CD4-positive, alpha-beta T cell treated with Interleukin-12 subunit alpha and Interleukin-12 subunit beta, for 1 hour (primary cell): Measurements from ENCODE around the gene CORIN.
"Not testable (repeated sequence)": the region's sequence is repeated elsewhere in the genome, so short reads cannot be mapped to it uniquely, and the experiment has no call there.

Experiments
- DNase-seq: peaks from one replicate; pipeline ENCODE4 v3.0.0-alpha.2; 2020

Gene CORIN

GRCh38 chr4:47719576-47719975 lies 118.3 kb downstream of the CORIN start:
- DNase-seq = no peak

DNA sequence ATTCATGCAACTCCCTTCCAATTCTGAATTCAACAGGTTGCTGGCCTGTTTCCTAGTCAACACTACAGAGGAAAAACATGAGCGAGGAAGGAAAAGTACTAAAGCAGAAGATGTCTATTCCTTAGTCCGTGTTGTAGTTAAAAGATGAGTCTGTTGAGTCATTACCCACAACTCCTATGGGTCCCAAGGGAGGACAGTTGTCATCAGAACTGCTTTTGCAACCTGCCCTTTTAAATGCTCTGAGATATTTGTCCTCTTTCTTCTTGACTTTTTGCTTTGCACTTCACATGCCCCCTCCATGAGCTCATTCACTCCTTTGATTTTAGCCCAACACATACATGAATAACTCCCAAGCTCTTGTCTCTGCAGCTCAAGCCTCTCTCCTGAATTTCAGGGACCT lies 119.2 kb downstream of the CORIN start:
- no peak for DNase-seq

DNA sequence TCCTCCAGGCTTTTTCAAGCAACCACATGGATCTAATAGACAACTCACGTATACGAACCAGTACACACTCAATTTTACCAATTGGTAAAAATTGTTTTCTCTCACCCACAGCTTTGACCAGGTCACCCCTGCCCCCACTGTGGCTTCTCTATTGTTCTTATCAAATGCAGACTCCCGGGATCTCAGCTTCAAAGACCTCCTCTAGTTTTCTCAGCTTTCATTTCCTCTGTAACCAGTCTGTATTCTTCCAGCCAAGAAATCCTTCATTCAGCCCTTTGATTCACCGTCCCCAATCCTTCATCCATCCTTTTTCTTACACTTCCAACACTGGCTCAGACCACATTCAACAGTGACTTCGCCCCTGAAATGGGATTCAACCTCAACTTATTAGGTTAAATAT lies 120.7 kb downstream of the CORIN start:
- no peak for DNase-seq

DNA sequence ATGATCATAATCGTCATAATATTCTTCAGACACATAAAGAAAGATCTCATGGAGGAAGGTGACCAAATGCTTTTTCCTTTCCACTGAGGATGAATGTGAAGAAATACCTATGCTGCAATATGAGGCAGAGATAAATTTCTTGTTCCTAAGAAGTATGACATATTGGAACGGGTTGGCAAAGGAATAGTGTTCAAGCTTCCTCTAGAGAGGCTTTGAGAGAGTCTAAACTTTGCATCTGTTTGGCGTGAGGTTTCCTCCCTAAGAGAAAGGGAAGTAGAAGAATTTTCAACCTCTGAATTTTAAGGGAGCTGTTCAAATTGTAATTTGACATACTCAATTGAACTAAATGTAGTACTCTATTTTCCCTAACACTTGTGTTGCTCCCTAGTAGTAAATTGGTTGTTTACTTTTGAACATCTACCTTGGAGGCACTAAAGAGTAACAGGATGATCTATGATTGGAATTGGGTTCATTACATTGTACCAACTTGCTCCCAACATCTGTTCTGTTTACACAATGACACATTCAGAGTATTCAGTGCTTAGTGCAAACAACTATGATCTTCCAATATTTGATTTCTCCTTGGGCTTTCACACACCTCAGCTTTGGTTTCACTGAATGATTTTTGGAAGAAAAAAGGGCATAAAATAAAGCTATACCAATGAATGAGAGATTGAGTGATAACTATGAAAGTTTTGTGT lies 122.0 kb downstream of the CORIN start:
- no peak for DNase-seq

DNA sequence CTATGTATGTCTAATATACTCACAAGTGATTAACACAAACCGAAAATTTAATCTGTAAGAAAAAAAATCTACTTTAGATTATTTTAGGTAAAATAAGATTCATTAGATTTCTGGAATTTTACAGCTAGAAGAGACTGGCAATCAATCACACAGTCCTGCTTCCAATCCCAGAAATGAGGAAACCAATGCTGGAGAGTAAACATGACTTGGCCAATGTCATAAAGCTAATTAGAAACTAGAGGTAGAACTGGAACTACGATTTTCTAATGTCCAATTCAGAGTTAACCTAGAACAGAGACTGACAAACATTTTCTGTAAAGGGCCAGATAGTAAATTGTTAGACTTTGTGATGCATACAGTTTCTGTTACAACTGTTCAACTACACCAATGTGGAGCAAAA lies 123.6 kb downstream of the CORIN start:
- DNase-seq = no peak

DNA sequence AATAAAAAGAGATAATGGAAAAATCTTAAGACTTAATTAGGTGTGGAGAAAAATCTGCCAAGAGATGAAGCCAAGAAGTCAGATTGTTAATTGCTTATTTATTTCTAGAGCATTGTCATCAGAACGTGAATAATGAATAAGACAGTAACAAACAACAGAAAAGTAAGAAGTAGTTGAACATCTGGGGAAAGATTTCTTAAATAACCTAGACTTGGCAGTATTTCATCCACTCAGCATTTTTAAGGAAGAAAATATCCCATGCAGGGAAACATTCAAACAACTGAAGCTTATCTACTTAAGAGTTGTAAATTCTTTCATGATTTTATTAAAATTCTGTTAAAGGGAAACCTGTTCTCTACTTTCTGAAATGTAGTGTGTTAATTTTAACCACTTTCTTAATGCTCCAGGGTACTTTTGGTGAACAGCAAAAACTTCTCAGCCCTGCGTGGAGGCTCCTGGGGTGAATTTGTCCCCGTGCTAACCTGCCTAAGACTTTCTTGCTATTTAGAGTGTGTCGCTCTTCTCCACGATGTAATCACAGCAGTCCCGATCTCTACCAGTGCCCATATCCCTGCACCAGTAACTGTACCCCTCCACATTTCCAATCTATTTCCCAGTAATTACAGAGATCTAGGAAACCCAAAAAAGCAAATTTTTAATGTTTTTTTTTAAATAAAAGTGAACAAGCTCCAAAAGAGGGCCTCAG lies 124.6 kb downstream of the CORIN start:
- no peak for DNase-seq

- DNase-seq = no peak
These were observed 126.2 kb downstream of the CORIN start for GRCh38 chr4:47711646-47712045.

DNA sequence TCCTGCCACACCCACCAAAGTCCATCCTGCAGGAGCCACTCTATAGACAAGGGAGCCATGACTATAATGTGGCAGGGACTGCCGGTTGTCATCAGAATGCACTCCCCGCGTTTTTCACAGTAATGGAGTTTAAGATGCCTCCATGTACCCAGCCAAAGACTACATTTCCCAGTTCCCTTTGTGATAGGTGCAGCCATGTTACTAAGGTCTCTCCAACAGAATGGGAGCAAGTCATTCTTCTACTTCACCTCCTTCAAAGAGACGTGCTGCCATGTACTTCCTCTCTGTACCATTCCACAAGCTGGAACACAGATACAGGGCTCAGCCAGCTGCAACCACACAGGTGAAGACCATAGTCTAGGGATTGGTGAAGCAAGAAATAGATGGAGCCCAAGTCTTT lies 126.7 kb downstream of the CORIN start:
- DNase-seq = no peak

DNA sequence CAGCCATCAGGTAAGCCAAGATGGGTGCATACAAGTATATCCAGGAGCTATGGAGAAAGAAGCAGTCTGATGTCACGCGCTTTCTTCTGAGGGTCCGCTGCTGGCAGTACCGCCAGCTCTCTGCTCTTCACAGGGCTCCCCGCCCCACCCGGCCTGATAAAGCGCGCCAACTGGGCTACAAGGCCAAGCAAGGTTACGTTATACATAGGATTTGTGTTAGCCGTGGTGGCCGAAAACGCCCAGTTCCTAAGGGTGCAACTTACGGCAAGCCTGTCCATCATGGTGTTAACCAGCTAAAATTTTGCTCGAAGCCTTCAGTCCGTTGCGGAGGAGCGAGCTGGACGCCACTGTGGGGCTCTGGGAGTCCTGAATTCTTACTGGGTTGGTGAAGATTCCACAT lies 131.5 kb downstream of the CORIN start:
- DNase-seq = not testable (repeated sequence)

GRCh38 chr4:47705326-47705981 lies 132.4 kb downstream of the CORIN start:
- DNase-seq = no peak

GRCh38 chr4:47704693-47705325 lies 133.1 kb downstream of the CORIN start:
- DNase-seq = no peak

DNA sequence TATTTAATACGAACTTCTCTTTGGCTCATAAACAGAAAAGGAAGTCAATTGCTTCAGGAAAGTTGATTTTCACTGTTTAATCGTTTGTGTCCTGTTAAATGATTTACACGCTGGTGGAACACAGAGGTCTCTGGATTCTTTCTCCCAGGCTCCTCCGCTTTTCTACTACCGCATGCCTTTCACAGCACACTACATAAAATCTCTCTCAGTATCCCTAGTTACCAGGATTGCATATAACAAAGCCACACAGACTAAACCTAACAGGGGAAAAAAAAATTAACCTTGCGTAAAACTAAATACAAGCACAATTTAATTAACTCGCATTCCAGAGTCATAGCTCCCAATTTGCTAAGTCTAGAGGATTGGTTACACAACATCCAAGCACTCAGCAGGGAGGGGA lies 133.9 kb downstream of the CORIN start:
- no peak for DNase-seq

GRCh38 chr4:47703008-47703407 lies 134.9 kb downstream of the CORIN start:
- DNase-seq = no peak

DNA sequence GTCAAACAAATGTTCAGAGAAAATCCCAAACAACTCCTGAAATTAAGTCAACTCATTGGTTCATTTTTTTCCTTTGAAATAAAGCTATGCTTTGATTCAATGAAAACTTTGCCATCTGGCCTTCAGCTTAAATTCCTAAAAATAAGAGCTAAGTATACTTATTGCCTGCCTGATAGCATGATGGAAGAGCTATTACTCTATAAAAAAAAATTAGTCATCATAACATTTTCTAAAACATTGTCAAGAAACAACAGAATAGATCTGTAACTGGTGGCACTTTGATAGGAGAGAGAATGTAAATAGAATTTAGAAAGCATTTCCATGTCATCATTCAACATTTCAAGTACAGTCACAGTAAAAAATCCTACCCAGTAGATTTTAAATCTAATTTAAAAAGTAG lies 136.6 kb downstream of the CORIN start:
- no peak for DNase-seq

DNA sequence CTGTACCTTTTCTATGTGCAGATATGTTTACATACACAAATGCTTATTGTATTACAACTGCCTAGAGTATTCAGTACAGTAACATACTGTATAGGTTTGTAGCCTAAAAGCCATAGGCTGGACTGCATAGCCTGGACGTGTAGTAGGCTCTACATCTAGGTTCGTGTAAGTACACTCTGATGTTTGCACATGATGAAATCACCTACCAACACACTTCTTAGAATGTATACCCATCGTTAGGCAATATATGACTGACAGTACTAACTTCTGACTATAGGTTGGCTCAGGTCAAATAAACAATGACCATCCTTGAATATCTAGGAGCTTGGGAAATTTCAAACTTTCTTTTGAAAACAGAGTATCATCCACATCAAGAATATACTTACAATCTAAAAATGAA lies 139.0 kb downstream of the CORIN start:
- DNase-seq = no peak

- no peak for DNase-seq
These were observed 141.0 kb downstream of the CORIN start for GRCh38 chr4:47696823-47697222.

DNA sequence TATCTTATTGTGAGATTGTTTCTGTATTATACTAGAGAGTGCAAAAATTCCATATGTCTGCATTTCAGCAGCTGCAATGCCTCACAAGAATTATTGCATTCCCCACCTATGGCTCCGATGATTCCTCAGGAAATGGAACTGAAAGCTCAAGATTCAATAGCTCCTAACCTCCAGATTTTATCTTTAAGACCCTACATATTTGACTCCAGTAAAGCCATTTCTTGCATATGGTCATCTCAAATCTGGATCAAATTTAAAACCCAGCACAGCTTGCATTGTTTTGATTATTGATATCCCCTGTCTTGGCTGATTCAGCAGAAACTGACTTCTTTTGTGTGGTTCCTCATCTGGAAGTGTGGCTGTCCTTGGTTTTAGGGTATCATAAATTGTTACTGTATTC lies 142.6 kb downstream of the CORIN start:
- DNase-seq = no peak

GRCh38 chr4:47694322-47694721 lies 143.5 kb downstream of the CORIN start:
- no peak for DNase-seq

DNA sequence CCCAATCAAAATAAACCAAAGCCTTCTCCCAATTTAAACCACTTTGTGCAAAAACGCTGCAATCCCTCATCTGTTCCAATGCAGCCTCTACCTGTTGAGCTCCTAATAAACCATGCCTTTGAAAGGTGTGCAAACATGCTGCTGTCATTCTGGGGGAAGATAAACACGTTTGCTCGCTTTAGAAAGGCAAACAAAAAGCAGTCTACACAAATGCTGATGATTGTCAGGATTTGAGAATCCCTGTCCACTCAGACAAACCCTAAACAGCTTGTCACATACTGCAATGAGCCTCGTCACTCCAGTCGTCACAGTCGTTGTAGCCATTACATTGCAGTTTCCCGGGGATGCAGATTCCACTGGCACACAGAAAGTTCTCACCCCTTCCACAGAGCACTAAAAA lies 145.2 kb downstream of the CORIN start:
- DNase-seq = no peak

GRCh38 chr4:47691757-47692383 lies 146.0 kb downstream of the CORIN start:
- not testable (repeated sequence) for DNase-seq

DNA sequence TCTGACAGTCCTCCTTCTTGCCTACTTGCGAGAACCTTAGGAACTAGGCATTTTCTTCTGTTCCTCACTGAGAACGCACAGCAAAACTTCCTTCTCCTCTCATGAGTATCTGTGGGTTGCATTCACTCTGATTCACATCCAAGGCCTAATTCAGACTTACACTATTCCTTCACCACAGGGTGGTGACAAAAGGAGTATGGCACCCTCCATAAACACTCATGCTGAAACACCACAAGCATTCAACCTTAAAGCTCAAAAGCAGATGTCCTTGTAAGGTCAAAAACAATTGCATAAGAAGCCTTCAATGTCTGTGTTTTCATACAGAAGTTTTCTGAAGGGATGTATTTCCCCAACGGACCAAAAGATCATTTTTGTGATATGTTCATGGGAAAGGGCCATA lies 147.3 kb downstream of the CORIN start:
- DNase-seq = no peak

- DNase-seq = peak; percentile 65
These were observed 151.5 kb downstream of the CORIN start for GRCh38 chr4:47686294-47686872.

DNA sequence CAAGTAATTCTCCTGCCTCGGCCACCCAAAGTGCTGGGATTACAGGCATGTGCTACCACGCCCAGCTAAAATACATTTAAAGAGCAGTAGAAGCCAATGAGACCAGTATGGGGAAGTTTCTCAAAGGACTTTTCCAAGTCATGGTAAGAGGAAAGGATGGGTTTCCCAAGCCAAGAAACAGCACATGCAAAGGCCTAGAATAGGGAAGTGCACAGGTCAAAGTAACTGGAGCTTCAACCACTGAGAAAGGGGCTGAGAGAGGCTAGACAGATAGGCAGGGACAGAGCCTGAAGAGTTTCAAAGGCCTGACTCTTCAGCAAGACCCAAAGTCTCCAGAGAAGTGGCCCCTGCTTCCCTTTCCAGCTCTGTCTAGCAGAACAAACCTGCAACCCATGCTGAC lies 162.1 kb downstream of the CORIN start:
- no peak for DNase-seq
